OCI-LY7 (cell line): ENCODE data around the gene ABCB8. TPM values are rescaled to one million over a fixed set of nuclear protein-coding genes. Genes with fewer than 3 reads are reported as not detected.

Source experiments
- BruUV-seq: library from RNA; stranded (reverse); fragments of 400-500 nt; replicated peaks from 2 replicates; lab custom pipeline; 2021; lab: Mats Ljungman, UMichigan
- CTCF ChIA-PET: fragments of 300-600 bp; sonication (Branson Sonifier 250); formaldehyde crosslinking; loops from one replicate; lab custom pipeline; 2022; ENCODE audit warnings: antibody characterized with exemption; ENCODE audit not compliant: unreplicated experiment; lab: Charles Lee
- POLR2A ChIA-PET: fragments of 300-600 bp; sonication (Branson Sonifier 250); formaldehyde crosslinking; loops from one replicate; lab custom pipeline; 2022; ENCODE audit warnings: antibody characterized with exemption; lab: Charles Lee
- DNase-seq: peaks from one replicate; pipeline ENCODE4 v3.0.0-alpha.2; 2015; ENCODE audit warnings: low spot score
- H2AFZ ChIP-seq: fragments of 200-600 bp; sonication (generic), shearing (Covaris generic); 2 replicates; pipeline ENCODE4 v1.6.1; 2014; ENCODE audit warnings: mild to moderate bottlenecking, antibody characterized with exemption, low read length, moderate library complexity
- H3K27ac ChIP-seq: fragments of 200-600 bp; sonication (generic); 2 replicates; pipeline ENCODE4 v1.5.1; 2014; ENCODE audit warnings: mixed run types, low read depth, mild to moderate bottlenecking, moderate library complexity, low read length, inconsistent platforms; ENCODE audit not compliant: poor library complexity, severe bottlenecking
- H3K36me3 ChIP-seq: fragments of 200-600 bp; sonication (generic); 2 replicates; pipeline ENCODE4 v1.6.1; 2014; ENCODE audit warnings: mild to moderate bottlenecking, antibody characterized with exemption, low read length, moderate library complexity, mixed read lengths; ENCODE audit not compliant: insufficient read depth
- H3K4me1 ChIP-seq: fragments of 200-600 bp; sonication (generic); 2 replicates; pipeline ENCODE4 v1.5.1; 2014; ENCODE audit warnings: mild to moderate bottlenecking, low read length; ENCODE audit not compliant: insufficient read depth, poor library complexity, severe bottlenecking
- H3K4me2 ChIP-seq: fragments of 200-600 bp; sonication (generic); 2 replicates; pipeline ENCODE4 v1.6.1; 2014; ENCODE audit warnings: mild to moderate bottlenecking, low read length
- H3K4me3 ChIP-seq: fragments of 200-600 bp; sonication (generic); 2 replicates; pipeline ENCODE4 v1.5.1; 2014; ENCODE audit warnings: mild to moderate bottlenecking, low read depth, low read length; ENCODE audit not compliant: poor library complexity, severe bottlenecking
- H3K79me2 ChIP-seq: fragments of 200-600 bp; sonication (generic); 2 replicates; pipeline ENCODE4 v1.6.1; 2016; ENCODE audit warnings: low read depth, mild to moderate bottlenecking, low read length, moderate library complexity, mixed read lengths; ENCODE audit not compliant: insufficient read depth
- H3K9me2 ChIP-seq: fragments of 200-600 bp; sonication (generic); 2 replicates; pipeline ENCODE4 v1.6.1; 2016; ENCODE audit warnings: mild to moderate bottlenecking, low read length, mixed read lengths; ENCODE audit not compliant: insufficient read depth
- H3K9me3 ChIP-seq: fragments of 200-600 bp; sonication (generic); 2 replicates; pipeline ENCODE4 v1.6.1; 2014; ENCODE audit warnings: mild to moderate bottlenecking, mixed run types, low read length, mixed read lengths
- H4K20me1 ChIP-seq: fragments of 200-600 bp; sonication (generic); 2 replicates; pipeline ENCODE4 v1.6.1; 2014; ENCODE audit warnings: mild to moderate bottlenecking, antibody characterized with exemption, low read length, moderate library complexity, mixed read lengths; ENCODE audit not compliant: insufficient read depth
- CTCF ChIP-seq: fragments of 200-600 bp; sonication (generic); conservative IDR thresholded peaks from 2 replicates; pipeline ENCODE4 v1.5.1; 2014; ENCODE audit warnings: mild to moderate bottlenecking, antibody characterized with exemption, low read length, moderate library complexity, mixed read lengths
- EZH2phosphoT487 ChIP-seq: fragments of 200-600 bp; sonication (generic); IDR thresholded peaks from 2 replicates; pipeline ENCODE4 v1.6.1; 2018; ENCODE audit warnings: low read depth, borderline replicate concordance, mild to moderate bottlenecking, mixed run types, antibody characterized with exemption, low read length, moderate library complexity, mixed read lengths
- intact Hi-C: fragments of 100-400 bp; cut with micrococcal nuclease; formaldehyde crosslinking; loops from one replicate; pipeline ENCODE4 v1.10.0; 2022; ENCODE audit not compliant: unreplicated experiment
- total RNA-seq, 2 experiments: library from RNA; depleted of rRNA in 1 of 2; stranded (reverse); fragments of >200 nt in 1 of 2; shearing (Covaris generic) in 1 of 2; gene quantifications; 2 replicates each; pipeline ENCODE4 v1.2.3, GENCODE V29; 2014 to 2022

Gene ABCB8
- total RNA-seq, 2 experiments from 2014 or later: 32.0 to 64.7 TPM

DNA sequence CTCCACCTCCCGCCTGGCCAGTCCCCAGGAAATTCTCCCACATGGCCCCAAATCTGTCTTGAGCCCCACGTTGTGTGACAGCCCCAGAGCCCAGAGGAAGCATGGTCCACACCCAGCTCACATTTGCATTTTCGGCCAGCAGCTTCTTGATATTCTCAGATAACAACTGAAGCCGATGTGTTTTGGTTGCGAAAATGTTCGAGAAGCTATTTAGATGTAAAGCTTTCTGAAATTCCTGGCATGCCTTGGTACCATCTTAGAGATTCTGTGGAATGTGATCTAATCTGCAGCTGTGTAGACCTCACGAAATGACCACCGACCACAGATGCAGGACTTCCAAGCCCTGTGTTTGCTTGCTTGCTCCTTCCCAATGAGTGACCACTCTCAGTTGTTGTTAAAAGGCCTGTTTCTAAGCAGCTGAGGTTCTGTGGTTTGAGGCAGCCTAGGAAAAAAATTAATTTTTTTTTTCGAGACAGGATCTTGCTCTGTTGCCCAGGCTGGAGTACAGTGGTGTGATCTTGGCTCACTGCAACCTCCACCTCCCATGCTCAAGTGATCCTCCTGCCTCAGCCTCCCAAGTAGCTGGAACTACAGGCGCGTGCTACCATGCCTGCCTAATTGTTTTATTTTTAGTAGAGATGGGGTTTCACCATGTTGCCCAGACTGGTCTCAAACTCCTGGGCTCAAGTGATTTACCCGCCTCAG, 40.0 kb downstream of the ABCB8 start:
- TF ChIP-seq EZH2phosphoT487 (no peak), CTCF (no peak)
- no peak overlapping the region for H3K4me3 ChIP-seq
- DNase-seq: no peak
- H3K27ac ChIP-seq: no peak overlapping the region
- no TSS peak for BruUV-seq
- intact Hi-C loops: no loop called here
- no peak overlapping the region for H3K4me2 ChIP-seq
- POLR2A ChIA-PET: no interaction called here
- peaks cover 73% of the 10 kb centered on the region for H3K36me3 ChIP-seq
- H2AFZ ChIP-seq: no peak overlapping the region
- H3K9me3 ChIP-seq: no peaks in the 10 kb centered on the region
- CTCF ChIA-PET: no interaction called here
- H3K4me1 ChIP-seq: no peaks in the 10 kb centered on the region
- H3K9me2 ChIP-seq: no peaks in the 10 kb centered on the region
- no peaks in the 10 kb centered on the region for H4K20me1 ChIP-seq
- H3K79me2 ChIP-seq: no peaks in the 10 kb centered on the region

GRCh38 chr7:151069841-151070573, 41.8 kb downstream of the ABCB8 start:
- no peak for DNase-seq
- ChIA-PET POLR2A (no interaction called here), CTCF (no interaction called here)
- H4K20me1 ChIP-seq: no peaks in the 10 kb centered on the region
- no peaks in the 10 kb centered on the region for H3K79me2 ChIP-seq
- no peak overlapping the region for H3K27ac ChIP-seq
- no peak overlapping the region for H3K4me3 ChIP-seq
- no peak overlapping the region for H3K4me2 ChIP-seq
- no peaks in the 10 kb centered on the region for H3K4me1 ChIP-seq
- H3K9me3 ChIP-seq: no peaks in the 10 kb centered on the region
- H3K9me2 ChIP-seq: no peaks in the 10 kb centered on the region
- H2AFZ ChIP-seq: no peak overlapping the region
- TF ChIP-seq EZH2phosphoT487 (no peak), CTCF (no peak)
- BruUV-seq: no TSS peak
- intact Hi-C loops: no loop called here
- peaks cover 80% of the 10 kb centered on the region for H3K36me3 ChIP-seq

DNA sequence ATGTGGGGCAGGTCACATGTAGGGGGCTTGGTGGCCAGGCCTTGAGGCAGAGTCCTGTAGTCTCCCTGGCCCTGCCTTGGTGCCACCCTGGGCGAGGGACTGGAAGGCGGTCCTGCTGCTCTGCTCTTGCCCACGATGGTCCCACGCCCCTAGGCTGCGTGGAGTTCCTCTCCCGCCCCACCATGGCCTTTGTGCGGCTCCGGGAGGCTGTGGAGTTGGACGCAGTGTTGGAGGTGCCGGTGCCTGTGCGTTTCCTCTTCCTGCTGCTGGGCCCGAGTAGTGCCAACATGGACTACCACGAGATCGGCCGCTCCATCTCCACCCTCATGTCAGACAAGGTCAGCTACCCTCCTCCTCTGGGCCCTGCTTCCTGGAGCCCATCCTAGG, 42.3 kb downstream of the ABCB8 start:
- TF ChIP-seq CTCF: no peak
- TF ChIP-seq EZH2phosphoT487: no peak
- Histone ChIP-seq H3K27ac (no peak overlapping the region), H2AFZ (no peak overlapping the region), H3K9me2 (no peaks in the 10 kb centered on the region), H3K9me3 (no peaks in the 10 kb centered on the region), H3K4me2 (no peak overlapping the region), H3K36me3 (peaks cover 79% of the 10 kb centered on the region), H3K79me2 (no peaks in the 10 kb centered on the region), H3K4me3 (no peak overlapping the region), H3K4me1 (no peaks in the 10 kb centered on the region), H4K20me1 (no peaks in the 10 kb centered on the region)
- BruUV-seq: no TSS peak
- DNase-seq: no peak
- intact Hi-C loops: no loop called here
- ChIA-PET CTCF (interaction anchor here (0.6 kb wide), 1 partner anchor 41 kb away, joined by 3 read pairs; no protein-coding TSS in a partner anchor), POLR2A (no interaction called here)
